GM12864 (cell line): Measurements from ENCODE around the gene MYPN.
"Not testable (repeated sequence)": the region's sequence is repeated elsewhere in the genome, so short reads cannot be mapped to it uniquely, and the experiment has no call there.

Experiments
- DNase-seq: peaks from one replicate; pipeline ENCODE4 v3.0.0-alpha.2; 2011; ENCODE audit warnings: low read depth
- H3K4me3 ChIP-seq: 2 replicates; pipeline ENCODE4 v1.5.1; 2011; ENCODE audit warnings: mild to moderate bottlenecking, low read depth, low read length, control low read depth
- TF ChIP-seq, protein P1 (sequence below): IDR thresholded peaks from 2 replicates; pipeline ENCODE4 v1.5.1; 2011; ENCODE audit warnings: low read depth, mild to moderate bottlenecking, moderate library complexity, low read length, control low read depth, inconsistent platforms; ENCODE audit errors: missing control alignments

Gene MYPN

DNA sequence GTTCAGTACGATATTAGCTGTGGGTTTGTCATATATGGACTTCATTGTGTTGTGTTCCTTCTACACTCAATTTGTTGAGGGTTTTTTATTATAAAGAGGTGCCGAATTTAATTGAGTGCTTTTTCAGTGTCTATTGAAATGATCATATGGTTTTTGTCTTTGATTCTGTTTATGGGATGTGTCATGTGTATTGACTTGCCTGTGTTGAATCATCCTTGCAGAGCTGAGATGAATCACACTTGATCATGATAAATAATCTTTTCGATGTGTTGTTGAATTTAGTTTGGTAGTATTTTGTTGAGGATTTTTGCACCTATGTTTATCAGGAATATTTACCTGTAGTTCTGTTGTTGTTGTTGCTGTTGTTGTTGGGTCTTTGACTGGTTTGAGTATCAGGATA lies 82.8 kb downstream of the MYPN start:
- TF ChIP-seq, protein P1, sequence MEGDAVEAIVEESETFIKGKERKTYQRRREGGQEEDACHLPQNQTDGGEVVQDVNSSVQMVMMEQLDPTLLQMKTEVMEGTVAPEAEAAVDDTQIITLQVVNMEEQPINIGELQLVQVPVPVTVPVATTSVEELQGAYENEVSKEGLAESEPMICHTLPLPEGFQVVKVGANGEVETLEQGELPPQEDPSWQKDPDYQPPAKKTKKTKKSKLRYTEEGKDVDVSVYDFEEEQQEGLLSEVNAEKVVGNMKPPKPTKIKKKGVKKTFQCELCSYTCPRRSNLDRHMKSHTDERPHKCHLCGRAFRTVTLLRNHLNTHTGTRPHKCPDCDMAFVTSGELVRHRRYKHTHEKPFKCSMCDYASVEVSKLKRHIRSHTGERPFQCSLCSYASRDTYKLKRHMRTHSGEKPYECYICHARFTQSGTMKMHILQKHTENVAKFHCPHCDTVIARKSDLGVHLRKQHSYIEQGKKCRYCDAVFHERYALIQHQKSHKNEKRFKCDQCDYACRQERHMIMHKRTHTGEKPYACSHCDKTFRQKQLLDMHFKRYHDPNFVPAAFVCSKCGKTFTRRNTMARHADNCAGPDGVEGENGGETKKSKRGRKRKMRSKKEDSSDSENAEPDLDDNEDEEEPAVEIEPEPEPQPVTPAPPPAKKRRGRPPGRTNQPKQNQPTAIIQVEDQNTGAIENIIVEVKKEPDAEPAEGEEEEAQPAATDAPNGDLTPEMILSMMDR: no peak
- no peak for DNase-seq
- H3K4me3 ChIP-seq: no peak overlapping the region

DNA sequence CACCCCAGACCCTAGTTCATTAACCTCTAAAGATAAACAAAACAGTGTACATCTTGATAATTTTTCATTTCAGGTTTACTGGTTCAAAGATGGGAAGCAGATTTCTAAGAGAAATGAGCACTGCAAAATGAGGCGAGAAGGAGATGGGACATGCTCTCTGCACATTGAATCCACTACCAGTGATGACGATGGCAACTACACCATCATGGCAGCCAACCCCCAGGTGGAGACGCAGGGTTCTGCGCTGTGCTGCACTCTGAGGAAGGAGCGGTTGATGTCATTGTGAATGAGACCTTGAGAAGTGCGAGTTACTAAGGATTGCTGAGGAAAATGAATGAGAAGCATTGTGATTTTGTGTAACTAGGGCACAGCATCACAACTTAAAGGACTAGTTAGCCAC lies 85.0 kb downstream of the MYPN start:
- H3K4me3 ChIP-seq: no peak overlapping the region
- TF ChIP-seq, protein P1: no peak
- DNase-seq: no peak

DNA sequence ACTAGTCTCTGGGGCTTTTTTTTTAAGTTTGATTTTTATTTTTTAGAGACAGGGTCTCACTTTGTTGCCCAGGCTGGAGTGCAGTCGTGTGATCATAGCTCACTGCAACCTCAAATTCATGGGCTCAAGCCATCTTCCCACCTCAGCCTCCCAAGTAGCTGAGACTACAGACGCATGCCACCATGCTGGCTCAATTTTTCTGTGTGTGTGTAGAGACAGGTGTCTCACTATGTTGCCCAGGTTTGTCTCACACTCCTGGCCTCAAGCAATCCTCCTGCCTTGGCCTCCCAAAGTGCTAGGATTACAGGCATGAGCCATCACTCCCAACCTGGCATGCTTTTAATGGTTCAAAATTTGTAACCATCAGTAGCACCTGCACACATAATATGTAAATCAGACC lies 86.5 kb downstream of the MYPN start:
- not testable (repeated sequence) for H3K4me3 ChIP-seq, DNase-seq

DNA sequence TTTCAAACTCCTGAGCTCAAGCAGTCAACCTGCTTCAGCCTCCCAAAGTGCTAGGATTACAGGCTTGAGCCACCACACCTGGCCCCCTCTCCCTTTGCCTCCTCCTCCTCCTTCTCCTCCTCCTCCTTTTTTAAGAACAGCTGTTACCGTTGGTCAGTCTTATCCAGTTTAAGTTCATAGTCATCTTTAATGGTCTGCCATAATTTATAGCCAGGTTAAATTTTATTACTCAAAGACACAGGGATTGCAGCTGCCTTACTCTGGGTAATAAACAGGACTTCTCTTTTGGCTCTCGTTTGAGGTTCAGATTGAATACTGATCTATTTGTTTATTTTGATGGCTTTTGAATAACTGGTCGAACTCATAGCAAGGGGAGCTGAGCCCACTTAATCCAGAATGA lies 87.4 kb downstream of the MYPN start:
- TF ChIP-seq, protein P1: no peak
- no peak overlapping the region for H3K4me3 ChIP-seq
- DNase-seq: no peak

DNA sequence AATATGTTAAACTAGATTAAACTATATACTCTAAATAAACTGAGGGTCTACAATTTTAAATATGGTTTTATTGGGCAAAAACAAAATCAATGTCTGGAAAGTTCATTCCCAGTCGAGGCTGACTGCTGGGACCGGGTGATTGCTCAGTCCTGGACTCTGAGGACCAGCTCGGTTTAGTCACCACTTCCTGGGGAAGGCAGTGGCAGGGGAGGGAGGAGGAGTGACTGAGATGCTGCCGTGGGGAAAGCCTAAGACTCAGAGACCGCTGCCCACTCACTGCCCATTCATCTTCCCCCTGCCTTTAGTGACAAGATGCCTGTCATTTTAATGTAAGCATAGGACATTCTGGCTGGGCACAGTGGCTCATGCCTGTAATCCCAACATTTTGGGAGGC lies 93.7 kb downstream of the MYPN start:
- TF ChIP-seq, protein P1: no peak
- no peak overlapping the region for H3K4me3 ChIP-seq
- no peak for DNase-seq

DNA sequence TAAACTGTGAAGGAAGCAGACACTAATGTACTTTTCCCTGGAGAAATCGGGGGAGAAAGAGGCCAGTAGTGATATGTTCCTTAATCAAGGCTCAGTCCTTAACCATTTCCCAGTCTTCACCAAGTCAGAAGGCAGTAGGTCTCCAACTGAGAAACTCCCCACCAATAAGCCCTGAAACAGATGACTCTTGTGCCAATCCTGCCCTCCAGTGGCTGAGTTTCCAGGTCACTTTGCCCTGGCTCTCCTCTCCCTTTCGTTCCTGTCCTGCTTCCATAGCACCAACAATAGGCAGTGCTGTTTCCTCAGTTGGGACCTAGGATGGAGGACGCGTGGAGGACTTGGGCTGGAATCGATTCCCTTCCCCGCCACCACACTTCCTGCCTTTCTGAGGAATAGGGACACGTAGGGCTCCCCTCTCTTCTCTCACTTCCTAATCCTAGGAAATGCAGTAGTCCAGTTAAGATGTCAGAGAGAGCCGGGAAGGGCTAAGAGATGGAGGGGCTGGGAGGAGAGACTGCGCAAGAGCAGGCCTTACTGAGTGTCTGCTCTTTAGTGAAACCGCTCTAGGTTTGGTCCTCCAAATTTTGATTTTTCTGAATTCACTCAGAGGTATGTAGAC lies 99.2 kb downstream of the MYPN start:
- no peak overlapping the region for H3K4me3 ChIP-seq
- DNase-seq: no peak
- TF ChIP-seq, protein P1: peak; percentile 48

DNA sequence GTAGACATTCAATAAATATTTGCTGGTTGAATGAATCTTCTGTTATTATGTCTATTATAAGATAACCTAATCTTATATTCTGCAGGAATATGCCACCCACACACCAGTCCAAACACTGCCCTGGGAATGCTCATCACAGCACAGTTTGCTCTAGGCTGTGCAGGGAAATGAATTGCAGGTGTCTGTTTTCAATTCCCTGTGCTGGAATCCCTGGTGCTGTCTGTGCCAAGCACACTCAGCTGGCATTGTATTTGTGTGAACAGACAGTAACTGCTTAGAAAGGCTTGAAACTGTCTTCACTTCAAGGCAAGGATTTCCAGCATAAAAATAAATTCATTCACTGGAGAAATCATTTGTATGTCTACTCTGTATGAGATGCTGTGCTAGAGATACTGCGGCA lies 102.4 kb downstream of the MYPN start:
- DNase-seq: no peak
- TF ChIP-seq, protein P1: no peak
- no peak overlapping the region for H3K4me3 ChIP-seq
